GM21576 (cell line): ENCODE data around the gene NEMF.
"Not testable (repeated sequence)": the region's sequence is repeated elsewhere in the genome, so short reads cannot be mapped to it uniquely, and the experiment has no call there.

ENCODE experiments used
- ATAC-seq: cut with Tn5 transposase; IDR thresholded peaks from one replicate; pipeline ENCODE4 v1.9.1; 2021; ENCODE audit warnings: mild to moderate bottlenecking, moderate library complexity; ENCODE audit not compliant: unreplicated experiment

The NEMF gene

DNA sequence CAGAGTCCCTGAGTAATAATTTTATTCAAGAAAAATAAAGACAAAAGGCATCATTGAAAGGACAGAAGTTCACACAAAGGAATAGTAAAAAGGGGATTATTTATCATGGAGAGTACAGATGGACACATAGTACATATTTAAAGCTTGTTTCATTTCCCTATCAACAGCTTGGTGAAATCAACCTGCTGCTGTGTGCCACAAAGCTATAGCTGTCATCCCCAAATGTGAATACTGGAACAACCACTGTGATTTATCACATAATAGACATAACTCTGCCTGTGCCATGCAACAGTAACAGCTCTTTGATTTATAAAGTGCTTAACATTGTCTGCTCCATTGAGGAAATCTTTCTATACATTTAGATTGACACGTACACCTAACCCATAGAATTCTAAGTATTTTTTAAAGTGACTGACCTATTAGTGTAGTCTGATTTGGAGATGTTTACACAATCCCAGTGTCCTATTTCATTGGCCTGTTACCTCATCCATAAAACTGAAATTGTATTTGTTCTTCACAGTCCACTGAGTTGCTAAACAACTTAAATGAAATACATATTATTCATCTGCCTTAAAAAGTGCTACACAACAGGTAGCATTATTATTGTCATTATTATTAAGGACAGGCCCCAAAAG, 3.3 kb downstream of the NEMF start:
- ATAC-seq: no peak

DNA sequence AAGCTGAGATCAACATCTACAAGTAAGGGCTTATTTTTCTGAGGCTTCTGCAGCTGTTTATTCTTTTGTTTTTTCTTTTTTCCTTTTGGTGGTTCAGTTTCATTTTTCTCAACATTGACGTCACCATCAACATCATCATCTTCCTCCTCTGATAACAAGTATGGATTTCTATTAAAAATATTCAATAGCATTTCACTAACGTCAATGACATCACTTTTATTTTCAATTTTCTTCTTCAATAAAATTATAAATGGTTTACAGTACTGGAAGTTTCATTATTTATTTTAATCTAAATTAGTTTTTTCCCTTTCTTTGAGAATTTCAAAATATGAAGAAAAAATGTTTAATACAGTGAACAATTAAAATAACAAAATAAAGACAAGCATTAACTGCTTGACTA, 23.9 kb downstream of the NEMF start:
- ATAC-seq: no peak

DNA sequence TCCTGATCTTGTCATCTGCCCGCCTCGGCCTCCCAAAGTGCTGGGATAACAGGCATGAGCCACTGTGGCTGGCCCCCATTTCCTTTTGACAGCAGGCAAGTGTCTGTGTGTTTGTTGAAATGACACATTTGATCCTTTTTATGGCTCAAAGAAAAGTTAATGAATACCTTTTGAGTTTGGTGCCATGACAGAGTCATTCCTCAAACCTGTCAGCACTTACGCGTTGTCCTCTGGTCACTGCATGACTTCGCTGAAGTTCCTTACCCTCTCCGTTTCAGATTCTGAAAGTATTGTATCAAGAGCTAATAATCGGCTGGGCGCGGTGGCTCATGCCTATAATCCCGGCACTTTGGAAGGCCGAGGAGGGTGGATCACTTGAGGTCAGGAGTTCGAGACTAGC, 32.4 kb downstream of the NEMF start:
- ATAC-seq: no peak

DNA sequence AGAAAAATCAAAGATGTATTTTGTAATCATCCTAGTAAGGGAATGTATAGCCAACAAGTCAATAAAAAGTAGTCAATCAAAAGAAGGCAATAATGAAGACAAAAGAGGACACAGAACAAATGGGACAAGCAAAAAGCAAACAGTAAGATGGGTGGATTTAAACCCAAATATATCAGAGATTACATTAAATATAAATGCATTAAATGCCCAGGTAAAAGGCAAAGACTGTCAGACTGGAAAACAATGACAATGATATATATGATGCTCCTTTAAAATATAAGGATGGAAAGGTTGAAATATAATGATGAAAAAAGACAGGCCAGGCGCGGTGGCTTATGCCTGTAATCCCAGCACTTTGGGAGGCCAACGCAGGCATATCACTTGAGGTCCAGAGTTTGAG, 35.7 kb downstream of the NEMF start:
- ATAC-seq: no peak

DNA sequence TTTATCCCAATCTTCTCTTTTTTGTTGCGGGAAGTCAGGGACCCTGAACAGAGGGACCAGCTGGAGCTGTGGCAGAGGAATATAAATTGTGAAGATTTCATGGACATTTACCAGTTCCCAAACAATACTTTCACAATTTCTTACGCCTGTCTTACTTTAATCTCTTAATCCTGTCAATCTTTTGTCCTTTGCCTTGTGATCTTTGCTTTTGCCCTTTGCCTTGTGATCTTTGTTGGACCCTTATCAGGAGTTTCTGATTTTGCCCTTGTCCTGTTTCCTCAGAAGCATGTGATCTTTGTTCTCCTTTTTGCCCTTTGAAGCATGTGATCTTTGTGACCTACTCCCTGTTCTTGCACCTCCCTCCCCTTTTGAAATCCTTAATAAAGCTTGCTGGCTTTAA, 36.5 kb downstream of the NEMF start:
- ATAC-seq: not testable (repeated sequence)

DNA sequence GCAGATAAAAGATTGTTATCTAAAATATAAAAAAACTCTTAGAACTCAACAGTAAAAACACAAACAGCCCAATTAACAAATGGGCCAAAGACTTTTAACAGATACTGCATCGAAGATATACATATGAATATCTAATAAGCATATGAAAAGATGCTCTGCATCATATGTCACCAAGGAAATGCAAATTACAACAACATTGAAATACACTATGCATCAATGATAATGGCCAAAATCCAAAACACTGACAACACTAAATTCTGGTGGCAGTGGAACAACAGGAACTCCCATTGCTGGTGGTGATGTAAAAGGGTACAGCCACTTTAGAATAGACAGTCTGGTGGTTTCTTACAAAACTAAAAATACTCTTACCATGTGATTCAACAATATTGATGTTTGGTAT, 43.8 kb downstream of the NEMF start:
- ATAC-seq: no peak

DNA sequence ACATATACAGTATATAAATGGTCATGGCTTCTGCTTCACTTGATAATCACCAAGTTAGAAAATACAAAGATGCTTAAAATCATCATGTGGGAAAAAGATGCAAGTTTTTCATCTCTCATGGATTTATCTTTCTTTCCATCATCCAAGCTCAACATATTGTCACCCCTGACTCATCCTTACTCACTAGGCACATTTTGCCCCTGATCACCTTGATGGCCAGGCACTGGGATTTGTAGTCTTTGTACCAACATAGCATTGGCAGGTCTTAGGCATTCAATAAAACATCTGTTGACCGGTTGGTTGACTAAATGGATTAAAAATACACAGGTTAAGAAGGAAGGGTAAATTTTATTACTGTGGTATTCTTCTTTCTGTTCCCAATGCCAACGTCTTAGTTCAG, 56.6 kb downstream of the NEMF start:
- no peak for ATAC-seq

DNA sequence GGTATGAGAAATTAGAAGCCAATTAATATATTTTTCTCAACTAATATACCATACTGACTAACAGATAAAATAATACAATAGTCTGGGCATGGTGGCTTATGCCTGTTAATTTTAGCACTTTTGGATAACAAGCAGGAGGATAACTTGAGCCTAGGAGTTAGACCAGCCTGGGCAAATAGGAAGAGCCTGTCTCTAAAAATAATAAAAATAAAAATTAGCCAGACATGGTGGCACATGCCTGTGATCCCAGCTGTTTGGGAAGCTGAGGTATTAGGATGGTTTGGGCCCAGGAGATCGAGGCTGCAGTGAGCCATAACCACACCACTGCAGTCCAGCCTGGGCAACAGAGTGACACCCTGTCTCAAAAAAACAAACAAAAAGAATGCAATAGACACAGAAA, 60.0 kb downstream of the NEMF start:
- ATAC-seq: no peak

DNA sequence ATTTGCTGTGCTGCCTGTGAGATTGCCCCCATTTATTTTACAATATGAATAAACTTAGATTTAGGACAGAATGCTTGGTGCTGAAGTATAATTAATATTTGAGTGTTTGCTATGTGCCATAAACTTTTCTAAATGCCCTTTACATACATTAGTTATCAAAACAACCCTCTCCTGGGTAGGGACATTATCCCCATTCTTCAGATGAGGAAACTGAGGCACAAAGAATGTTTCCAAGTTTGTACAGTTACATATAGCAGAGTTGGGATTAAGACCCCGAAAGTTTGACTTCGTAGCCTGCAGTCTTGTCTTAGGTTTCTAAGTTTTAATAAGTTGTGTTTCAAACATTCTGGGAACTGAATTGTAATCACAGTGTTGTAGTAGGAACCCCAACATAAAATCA, 66.3 kb downstream of the NEMF start:
- no peak for ATAC-seq

DNA sequence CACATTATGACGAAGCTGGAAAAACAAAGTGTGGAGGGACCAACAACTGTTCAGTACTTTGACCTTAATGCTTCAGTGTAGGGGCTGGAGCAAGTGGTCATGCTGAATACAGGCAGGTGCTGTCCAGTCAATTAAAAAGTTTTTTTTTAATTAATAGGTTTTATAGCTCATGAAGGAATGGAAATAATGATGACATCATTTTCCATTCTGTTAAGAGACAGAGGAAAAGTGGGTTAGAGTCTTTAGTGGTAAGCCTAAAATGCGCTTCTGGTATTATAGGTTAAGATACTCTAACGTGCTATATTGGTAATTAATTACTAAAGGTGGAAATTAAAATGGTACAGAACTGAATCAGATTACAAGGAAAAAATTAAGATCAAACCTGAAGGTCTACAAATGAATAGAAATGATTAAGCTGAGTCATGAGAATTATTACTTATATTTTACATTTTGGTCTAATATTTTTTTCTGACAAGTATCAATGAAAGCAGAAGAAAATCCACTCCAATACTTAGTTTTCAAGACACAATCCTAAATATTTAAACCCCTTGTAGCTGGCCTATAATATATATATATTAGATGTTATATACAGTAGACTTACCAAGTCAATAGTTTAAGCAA, 69.1 kb downstream of the NEMF start:
- ATAC-seq: no peak

DNA sequence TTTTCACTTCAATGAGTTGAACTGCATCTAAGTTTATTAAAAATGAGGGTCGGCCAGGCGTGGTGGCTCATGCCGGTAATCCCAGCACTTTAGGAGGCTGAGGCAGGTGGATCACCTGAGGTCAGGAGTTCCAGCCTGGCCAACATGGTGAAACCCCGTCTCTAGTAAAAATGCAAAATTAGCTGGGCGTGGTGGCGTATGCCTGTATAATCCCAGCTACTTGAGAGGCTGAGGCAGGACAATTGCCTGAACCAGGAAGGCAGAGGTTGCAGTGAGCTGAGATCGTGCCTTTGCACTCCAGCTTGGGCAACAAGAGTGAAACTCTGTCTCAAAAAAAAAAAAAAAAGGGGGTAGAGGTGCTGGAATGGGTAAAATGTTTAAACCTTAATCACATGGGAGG, 71.5 kb downstream of the NEMF start:
- not testable (repeated sequence) for ATAC-seq

DNA sequence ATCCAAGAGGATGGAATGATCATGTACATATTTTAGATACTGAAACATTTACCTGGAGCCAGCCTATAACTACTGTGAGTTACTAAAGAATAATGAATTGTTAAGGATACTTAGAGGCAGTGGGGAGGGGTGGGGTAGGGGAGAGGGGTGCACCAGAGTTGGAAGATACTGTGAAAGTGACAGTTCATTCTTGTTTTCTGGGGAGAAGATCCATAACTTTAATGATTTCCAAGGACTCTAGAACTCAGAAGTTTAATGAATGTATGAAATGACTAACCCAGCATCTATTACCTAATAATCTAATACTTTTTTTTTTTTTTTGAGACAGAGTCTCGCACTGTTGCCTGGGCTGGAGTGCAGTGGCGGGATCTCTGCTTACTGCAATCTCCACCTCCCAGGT, 74.2 kb downstream of the NEMF start:
- no peak for ATAC-seq

DNA sequence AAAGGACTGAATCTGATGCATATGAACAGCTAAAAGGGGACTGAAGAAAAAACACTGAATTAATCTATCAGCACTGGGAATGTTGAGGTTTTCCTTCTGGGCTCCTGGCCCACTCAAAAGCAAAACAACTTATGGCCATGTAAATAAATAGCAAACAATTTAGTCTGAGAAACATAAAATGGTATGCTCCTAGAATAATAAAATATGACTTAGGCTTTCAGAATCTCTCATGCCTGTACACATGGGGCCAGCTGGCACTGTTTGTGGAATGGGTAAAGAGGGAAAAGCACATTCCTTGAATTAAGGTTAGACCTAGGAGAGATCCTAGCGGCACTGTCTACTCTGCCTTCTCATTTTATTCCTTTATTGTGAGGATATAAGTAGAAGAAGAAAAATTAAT, 78.5 kb downstream of the NEMF start:
- no peak for ATAC-seq

DNA sequence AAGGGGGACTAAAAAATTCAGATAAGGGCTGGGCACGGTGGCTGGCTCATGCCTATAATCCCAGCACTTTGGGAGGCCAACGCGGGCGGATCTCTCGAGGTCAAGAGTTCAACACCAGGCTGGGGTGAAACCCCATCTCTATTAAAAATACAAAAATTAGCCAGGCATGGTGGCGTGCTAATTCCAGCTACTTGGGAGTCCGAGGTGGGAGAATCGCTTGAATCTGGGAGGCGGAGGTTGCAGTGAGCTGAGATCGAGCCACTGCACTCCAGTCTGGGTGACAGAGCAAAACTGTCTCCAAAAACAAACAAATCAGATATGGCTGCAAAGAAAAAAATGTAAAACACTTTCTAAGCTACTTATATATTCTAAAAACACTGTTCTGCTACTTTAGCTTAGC, 80.9 kb downstream of the NEMF start:
- not testable (repeated sequence) for ATAC-seq

DNA sequence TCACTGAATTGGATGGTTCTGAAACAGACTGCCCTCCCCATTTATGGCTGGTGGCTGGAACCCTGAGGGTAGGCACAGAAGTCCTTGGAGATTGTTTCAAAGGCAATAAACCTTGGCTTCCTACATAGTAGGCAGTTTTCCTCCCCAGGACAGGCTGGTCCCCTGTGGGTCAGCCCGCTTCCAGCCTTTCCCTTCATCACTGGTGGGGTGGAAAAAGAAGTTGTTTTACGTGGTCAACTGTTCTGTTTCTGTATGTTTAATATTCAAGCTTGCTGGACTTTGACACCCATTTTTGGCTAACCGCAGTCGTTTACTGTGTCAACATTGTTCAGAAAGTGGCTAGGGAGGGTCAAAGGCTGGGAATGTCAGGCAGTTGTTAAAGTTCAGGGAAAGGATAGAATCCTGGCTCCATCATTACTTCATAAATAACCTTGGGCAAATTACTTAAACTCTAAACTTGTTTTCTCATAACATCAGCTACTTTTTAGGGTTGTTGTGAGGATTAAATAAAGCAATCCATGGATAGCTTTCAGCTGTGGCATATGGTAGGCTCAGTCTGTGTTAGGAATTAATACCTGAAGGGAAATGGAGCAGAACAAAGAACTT, 82.3 kb downstream of the NEMF start:
- no peak for ATAC-seq

DNA sequence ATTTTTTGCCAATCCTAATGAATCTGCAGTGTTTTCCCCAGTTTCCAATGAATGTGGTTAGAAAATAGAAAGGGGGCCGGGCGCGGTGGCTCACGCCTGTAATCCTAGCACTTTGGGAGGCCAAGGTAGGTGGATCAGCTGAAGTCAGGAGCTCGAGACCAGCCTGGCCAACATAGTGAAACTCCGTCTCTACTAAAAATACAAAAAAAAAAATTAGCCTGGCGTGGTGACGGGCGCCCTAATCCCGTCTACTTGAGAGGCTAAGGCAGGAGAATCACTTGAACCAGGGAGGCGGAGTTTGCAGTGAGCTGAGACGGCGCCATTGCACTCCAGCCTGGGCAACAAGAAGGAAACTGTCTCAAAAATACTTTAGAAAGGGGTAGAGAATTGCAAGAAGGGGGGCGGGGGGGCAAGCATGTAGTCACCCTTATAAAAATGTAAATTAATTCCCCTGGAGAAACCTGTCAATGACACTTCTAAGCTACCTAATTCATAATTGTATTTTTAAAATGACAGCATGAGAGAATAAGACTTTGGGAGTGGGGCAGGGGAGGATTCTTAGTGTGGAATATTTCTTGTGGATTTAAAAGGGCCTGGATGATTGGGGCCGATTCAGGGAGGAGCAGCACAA, 82.9 kb downstream of the NEMF start:
- ATAC-seq: no peak

DNA sequence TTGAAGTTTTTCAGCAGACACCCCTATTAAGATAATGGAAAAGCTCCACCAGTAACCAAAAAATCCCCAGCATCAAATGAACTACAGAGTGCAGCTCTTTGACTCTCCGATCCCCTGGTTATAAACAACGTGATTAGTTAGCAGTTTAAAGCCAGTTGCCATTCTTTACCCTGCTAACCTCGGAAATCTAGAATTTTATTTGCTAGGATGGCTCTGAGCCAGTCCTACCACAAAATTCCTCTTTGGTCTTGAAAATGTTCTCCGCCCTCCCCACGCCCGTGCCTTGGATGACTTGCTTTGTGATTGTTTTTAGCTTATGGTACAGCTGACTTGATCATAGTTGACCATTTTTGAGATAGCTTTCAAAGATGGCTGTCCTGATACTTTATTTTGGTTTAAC, 83.4 kb downstream of the NEMF start:
- ATAC-seq: no peak

DNA sequence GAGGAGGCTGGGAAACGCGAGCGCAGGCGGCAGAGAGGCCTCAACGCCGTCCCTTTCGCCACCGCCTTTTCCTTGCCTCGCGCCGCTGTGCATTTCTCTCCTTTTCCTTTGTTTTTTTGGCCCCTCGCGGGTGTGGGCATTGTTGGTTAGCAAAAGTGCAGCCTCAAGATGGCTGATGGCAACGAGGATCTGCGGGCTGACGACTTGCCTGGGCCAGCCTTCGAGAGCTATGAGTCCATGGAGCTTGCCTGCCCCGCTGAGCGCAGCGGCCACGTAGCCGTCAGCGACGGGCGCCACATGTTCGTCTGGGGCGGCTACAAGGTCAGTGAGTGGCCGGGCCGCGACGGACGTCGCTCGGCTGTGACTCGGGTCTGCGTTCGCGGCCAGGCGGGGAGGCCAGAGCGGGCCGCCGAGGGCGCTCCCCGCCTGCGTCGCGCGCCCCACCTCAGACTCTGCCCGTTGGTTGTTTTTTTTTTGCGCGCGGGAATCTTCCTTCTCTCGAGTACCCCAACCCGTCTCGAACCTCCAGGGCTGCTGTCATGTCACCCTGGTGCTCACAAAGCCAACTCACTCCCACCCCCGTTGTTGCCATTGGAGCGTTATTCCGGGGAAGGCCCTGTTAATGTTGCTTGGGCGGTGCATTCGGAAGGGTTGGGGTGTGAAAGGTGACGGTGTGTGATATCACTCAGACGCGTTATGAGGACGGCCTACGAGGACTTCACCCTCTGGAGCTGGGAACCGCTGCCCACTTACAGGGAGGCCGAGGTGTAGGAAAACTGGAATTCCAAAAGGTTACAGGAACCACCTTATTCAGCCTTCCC, 84.1 kb downstream of the NEMF start:
- ATAC-seq: no peak

DNA sequence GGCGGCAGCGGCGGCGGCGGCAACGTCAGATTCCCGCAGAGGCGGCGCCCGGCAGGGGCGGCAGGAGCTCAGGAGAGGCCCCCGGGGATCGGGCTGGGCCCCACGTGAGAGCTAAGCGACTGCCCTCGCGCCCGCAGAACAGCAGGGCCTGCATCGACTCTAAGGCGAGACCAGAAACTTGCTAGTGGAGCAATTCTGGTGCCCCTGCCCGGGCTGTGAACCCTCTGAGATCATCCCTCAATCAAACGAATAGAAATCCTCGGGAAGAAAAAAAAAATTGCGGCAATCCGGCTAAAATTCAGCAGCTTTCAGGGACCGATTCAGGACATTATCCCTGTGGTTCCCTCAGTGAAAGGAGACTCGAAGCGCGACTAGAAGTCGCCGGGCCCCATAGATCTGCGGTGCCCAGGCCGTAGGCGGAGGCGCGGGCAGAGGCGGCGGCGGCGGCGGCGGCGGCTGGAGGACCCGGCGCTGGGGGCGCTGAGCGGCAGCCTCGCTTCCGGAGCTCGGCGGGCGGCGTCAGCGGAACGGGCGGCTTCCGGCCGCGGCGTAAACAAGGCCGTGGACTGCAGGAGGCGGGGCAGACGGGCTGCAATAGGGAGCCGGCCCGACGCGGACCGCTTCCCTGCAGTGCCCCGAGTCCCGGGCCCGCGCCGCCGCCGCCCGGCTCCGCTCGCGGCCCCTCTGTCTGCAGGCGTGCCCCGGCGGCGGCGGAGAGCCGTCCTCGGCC, 84.9 kb downstream of the NEMF start, which contains the start of gene KLHDC2:
Gene KLHDC2 (plus strand): TSS at position 583 of the 730 bp plus-strand sequence. CDS start 316 bp downstream, outside the sequence.
- ATAC-seq: peak; percentile 91

DNA sequence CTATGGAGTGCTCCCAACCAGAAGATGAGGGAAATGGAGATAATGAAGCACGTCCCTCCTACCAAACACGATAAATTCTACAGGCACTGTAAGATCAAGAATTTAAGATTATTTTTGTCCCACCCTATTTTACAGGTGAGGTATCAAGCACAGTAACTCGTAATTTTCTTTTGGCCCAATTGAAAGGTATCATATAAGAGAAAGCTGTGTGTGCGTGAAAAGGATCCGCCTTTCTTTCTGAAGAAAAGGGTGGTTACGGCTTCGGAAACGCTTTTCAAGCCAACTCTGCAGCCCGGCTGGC, 85.4 kb downstream of the NEMF start:
- no peak for ATAC-seq

DNA sequence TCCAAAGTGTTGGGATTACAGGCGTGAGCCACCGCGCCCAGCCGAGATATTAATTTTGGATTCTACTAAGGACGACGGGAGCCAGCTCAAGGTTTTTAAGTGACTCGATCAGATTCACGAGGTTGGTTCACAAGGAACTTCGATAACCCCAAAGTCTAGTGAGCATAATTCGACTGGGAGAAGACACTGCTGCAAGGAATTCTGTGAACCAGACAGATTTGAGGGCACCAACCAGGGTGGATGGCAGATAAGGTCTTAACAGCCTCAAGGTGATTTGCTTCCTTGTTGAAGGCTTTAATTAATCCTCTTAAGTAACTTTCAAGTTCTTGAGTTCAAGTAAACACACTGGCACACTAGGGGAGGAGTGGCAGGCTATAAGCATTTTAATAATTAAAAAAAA, 85.7 kb downstream of the NEMF start:
- ATAC-seq: no peak
